ENCODE results near the gene THOP1. TPM values are rescaled to one million over a fixed set of nuclear protein-coding genes. Genes with fewer than 3 reads are reported as not detected.

Gene THOP1
- polyA plus RNA-seq, 1 donor from 2014 or later, result 54.4 TPM

DNA sequence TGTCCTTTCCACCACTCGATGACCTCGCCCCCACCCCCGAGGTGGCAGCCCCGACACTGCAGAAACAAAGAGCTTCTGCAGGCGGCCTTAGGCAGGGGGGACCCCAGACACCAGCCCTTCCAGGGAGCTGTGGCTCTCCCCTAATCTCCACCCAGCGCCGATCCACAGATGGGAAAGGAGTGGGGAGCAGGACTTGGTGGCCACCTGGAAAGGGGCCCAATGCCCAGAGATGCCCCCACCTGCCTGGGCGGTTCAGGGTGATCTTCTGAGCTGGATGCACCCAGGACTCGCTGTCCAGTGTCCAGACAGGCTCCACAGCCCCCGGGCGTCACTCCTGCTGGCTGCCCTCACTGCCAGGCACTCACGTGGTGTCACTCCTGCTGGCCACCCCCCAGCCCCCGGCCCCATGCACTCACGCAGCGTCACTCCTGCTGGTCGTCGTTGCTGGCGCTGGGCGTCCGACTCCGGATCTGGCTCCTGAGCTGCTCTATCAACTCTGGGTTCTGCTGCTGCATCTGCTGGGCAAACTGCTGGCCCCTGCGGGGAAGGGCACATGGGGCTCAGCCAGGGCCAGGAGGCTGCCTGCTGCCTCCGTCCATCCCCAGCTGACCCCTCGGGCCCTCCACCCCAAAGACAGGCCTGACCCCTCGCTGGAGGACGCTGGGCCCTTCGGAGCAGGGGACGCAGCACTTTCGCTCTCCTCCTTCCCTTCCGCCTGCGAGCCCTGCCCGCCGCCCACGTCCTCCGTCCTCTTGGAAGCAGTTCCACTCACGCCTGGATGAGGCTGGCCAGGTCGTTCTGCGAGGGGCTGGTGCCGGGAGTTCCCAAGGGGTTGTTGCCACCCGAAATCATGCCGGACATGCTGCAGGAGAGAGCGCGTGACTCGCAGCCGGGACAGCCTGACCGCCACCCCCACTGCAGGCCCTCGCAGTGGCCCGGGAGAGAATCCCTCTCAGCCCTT, 28.1 kb upstream of the THOP1 start:
- H3K27ac Mint-ChIP-seq, result peak overlapping the region in 1 of 3 donors; percentile 73
- H3K4me1 Mint-ChIP-seq, result peaks cover 0 to 3% (median 0%) of the 10 kb centered on the region in 3 donors
- H3K9me3 Mint-ChIP-seq, result no peaks in the 10 kb centered on the region
- no peaks in the 10 kb centered on the region for H3K27me3 Mint-ChIP-seq
- no peak overlapping the region for H3K4me3 Mint-ChIP-seq
- peaks cover 3% of the 10 kb centered on the region for H3K36me3 Mint-ChIP-seq

DNA sequence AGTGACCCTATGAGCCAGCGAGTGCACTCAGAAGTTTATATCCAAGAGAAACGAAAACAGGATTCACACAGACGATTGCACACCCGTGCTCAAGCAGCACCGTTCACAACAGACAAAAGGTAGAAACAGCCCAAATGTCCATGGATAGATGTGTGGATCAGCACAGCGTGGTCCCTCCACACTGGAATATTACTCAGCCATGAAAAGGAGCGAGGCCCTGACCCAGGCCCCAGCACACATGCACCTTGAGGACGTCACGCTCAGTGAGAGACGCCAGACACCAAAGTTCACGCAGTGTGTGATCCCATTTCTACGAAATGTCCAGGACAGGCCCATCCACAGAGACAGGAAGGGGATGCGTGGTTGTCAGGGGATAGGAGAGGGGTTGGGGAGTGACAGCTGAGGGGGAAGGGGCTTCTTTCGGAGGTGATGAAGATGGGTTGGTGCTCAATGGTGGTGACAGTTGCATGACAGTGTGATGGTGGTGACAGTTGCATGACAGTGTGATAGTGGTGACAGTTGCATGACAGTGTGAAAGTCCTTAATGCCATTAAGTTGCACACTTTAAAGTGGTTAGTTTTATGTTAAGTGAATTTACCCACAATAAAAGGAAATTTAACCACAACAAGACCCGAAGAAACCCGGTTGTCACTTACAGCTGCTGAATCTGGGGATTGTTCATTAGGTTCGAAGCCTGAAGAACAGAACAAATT, 26.5 kb upstream of the THOP1 start:
- peaks cover 0 to 3% (median 0%) of the 10 kb centered on the region in 3 donors for H3K4me1 Mint-ChIP-seq

DNA sequence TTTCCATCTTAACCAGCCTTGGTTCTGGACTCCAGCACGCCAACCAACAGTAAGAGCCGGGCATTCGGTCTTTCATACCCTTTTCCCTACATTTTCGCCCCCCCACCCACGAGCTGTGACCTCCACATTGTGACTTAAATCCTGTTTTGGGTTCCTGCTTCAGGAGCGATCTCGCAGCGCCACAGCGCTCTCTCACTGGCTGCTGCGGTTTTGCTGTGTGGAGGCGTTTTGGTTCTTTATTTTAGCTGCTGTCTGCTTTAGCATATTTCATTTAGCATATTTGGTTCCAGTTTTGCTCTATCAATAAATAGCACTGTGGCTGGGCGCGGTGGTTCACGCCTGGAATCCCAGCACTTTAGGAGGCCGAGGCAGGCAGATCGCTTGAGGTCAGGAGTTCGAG, 25.9 kb upstream of the THOP1 start:
- peaks cover 0 to 3% (median 0%) of the 10 kb centered on the region in 3 donors for H3K4me1 Mint-ChIP-seq
- no peaks in the 10 kb centered on the region for H3K27me3 Mint-ChIP-seq
- peak overlapping the region; percentile 63 to 81 (median 71) for H3K27ac Mint-ChIP-seq
- peaks cover 3% of the 10 kb centered on the region for H3K36me3 Mint-ChIP-seq
- peak overlapping the region in 1 of 4 donors; percentile 63 for H3K4me3 Mint-ChIP-seq
- H3K9me3 Mint-ChIP-seq, result no peaks in the 10 kb centered on the region

More for the DNA sequence above, 26.5 kb upstream of the THOP1 start:
- H3K4me3 Mint-ChIP-seq, result no peak overlapping the region
- H3K27ac Mint-ChIP-seq, result peak overlapping the region; percentile 39 to 71 (median 63)
- H3K9me3 Mint-ChIP-seq, result no peaks in the 10 kb centered on the region
- peaks cover 3% of the 10 kb centered on the region for H3K36me3 Mint-ChIP-seq
- no peaks in the 10 kb centered on the region for H3K27me3 Mint-ChIP-seq

DNA sequence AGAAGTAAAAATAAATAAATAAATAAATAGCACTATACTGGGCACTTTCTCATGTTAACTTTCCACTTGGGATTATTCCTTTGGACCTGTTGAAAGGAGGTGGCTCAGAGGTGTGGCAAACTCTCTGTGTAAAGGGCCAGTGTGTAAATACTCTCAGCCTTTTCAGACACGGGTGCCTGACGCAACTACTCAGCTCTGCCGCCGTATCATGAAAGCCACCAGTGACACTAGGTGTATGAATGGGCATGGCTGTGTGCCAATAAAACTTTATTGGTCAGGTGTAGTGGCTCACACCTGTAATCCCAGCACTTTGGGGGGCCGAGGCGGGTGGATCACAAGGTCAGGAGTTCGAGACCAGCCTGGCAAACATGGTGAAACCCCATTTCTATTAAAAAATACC, 25.3 kb upstream of the THOP1 start:
- Mint-ChIP-seq H3K4me3 (no peak overlapping the region), H3K27me3 (no peaks in the 10 kb centered on the region), H3K9me3 (no peaks in the 10 kb centered on the region), H3K27ac (peak overlapping the region in 2 of 3 donors; percentile 71 to 81), H3K36me3 (peaks cover 3% of the 10 kb centered on the region), H3K4me1 (peaks cover 0 to 3% (median 0%) of the 10 kb centered on the region in 3 donors)

DNA sequence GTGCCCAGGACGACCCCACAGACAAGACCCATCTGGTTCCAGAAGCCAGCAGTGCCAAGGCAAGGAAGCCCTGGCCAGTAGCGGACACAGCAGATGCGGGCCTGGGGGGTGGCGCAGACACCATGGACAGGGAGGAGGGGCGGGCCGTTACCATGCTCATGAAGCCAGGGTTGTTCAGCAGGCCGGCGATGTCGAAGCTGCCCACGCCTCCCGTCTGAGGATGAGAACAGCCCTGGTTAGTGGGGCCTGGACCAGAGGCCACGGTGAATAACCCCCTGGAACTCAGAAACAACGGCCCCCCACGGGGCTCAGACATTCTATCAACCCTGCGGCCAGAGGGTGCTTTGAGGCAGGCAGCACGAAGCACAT, 24.0 kb upstream of the THOP1 start:
- Mint-ChIP-seq H3K4me3 (no peak overlapping the region), H3K9me3 (no peaks in the 10 kb centered on the region), H3K4me1 (peaks cover 0 to 3% (median 0%) of the 10 kb centered on the region in 3 donors), H3K27ac (no peak overlapping the region), H3K36me3 (peaks cover 3% of the 10 kb centered on the region), H3K27me3 (no peaks in the 10 kb centered on the region)

DNA sequence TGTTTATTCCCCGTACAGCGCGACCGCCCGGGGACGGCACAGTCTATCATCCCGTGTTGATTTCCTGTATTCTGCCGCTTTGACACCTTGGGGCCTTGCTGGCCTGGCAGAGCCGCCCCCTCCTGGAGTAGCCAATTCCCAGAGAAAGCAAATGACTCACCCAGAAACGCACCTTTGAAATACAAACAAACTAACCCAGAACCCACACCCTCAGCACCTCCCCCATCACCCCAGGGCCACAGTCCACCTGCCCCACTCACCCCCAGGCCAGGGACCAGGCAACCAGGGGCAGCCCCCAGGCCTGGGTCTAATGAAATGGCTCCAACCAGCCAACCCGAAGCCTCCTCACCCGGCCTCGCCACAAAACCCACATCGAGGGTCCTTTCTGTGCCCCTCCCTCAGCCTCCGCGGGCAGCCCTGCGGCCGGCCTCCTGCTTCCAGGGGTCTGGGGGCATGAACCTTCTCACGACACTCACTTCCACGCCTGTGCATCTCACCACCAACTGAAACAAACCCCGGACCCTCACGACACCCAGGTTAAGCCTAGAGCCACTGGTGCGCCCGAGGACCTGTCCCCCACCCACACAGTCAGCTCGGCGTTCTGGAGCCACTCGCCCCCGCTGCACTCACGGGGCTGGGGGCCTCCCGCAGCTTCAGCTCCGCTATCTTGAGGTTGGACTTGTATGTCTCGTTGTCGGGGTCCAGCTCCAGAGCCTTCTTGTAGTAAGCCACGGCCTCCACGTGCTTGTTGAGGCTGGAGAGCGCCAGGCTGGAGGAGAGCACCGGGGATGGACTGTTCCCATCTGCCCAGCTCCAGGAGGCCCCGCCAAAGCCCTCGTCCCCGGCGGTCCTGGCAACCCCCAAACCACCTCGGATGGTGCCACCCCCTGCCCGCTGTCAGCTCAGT, 23.2 kb upstream of the THOP1 start:
- H3K27ac Mint-ChIP-seq, result no peak overlapping the region
- peaks cover 3% of the 10 kb centered on the region for H3K36me3 Mint-ChIP-seq
- peaks cover 0 to 3% (median 0%) of the 10 kb centered on the region in 3 donors for H3K4me1 Mint-ChIP-seq
- no peak overlapping the region for H3K4me3 Mint-ChIP-seq
- no peaks in the 10 kb centered on the region for H3K27me3 Mint-ChIP-seq
- no peaks in the 10 kb centered on the region for H3K9me3 Mint-ChIP-seq

DNA sequence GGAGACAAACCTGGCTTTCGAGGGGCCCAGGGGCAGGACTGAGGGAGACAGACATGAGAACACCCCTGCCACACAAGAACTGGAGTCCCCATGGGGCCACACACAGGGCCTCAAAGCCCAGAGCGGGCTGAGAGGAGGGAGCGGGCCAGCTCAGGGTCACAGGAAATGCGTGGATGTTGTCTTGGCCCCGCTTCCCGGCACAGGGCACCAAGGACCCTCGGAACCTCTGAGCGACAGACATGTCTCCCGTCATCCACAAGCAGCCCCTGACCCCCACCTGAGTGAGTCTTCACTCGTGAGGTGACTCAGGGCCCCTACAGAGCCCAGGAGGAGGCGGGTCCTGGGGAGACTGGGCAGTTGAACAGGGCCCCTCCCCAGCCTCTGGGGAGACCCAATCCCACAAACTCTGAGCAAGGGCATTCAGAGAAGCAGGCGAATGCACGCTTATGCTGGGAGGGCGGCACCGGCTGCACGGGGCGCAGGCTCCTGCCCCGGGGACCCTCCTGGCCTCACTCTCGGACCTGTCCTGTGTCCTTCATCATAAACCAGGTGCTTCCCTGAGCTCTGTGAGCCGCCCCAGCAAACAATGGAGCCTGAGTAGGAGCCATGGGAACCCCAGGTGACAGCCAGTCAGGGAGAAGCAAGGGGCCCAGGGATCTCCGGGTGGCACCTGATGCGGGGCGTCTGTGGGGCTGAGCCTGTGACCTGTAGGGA, 22.4 kb upstream of the THOP1 start:
- H3K4me1 Mint-ChIP-seq, result peaks cover 0 to 3% (median 0%) of the 10 kb centered on the region in 3 donors
- no peaks in the 10 kb centered on the region for H3K27me3 Mint-ChIP-seq
- no peak overlapping the region for H3K4me3 Mint-ChIP-seq
- H3K27ac Mint-ChIP-seq, result no peak overlapping the region
- no peaks in the 10 kb centered on the region for H3K9me3 Mint-ChIP-seq
- peaks cover 3% of the 10 kb centered on the region for H3K36me3 Mint-ChIP-seq

DNA sequence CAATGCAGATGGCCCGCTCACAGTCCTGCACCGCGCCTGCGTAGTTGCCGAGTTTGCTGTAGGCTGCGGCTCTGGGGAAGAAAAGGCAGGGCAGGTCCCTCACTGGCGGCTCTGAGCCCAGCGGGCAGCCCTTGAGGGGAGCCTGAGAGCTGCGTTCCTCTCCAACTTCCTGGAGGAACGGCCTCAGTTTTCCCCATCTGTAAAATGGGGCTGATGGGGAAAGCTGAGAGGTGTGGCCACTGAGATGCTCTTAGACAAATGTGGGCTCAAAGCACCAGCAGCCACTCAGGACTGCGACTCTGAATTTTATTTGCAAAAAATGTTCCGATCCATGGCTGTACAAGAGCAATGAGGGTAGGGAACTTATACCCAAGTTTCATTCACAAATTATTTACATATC, 21.6 kb upstream of the THOP1 start:
- Mint-ChIP-seq H3K27me3 (no peaks in the 10 kb centered on the region), H3K4me1 (peaks cover 0 to 3% (median 2%) of the 10 kb centered on the region in 3 donors), H3K36me3 (peaks cover 2% of the 10 kb centered on the region), H3K4me3 (no peak overlapping the region), H3K27ac (no peak overlapping the region), H3K9me3 (no peaks in the 10 kb centered on the region)

DNA sequence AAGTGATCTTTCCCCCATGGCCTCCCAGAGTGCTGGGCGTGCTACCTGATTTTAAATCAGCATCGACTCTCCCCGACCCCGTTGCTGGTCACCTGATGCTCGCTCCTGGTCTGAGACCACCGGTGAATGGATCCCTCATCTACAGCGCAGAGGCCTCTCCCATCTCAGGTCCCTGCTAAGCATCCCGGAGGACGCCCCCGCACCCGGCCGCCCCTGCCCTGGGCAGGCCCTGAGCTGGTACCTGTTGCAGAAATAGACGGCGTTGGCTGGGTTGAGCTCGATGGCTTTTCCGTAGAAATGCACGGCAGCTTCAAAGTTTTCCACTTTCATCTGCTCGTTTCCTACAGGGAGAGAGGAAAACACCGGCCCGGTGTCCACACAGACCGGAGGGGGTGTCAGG, 20.4 kb upstream of the THOP1 start:
- Mint-ChIP-seq H3K36me3 (no peaks in the 10 kb centered on the region), H3K4me3 (no peak overlapping the region), H3K4me1 (peaks cover 0 to 2% (median 0%) of the 10 kb centered on the region in 3 donors), H3K27ac (no peak overlapping the region), H3K27me3 (no peaks in the 10 kb centered on the region), H3K9me3 (no peaks in the 10 kb centered on the region)

DNA sequence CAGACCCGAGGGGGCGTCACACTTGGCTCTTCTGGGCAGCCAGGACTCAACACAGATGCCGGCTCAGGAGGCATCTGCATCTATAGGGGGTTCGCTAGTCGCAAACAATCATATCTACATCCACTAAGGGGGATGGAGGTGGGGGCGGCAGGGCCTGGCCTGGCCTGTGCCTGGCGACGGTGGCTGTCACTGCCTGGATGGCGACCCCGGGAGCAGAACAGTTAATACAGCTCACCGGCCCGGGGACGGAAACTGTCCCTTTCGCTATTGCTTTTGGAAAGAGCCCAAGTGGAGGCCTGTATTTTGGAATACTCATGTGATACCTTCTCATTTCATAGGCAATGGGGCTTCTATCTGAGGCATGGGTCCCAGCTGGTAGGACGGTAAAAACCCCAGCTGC, 19.9 kb upstream of the THOP1 start:
- H3K36me3 Mint-ChIP-seq, result no peaks in the 10 kb centered on the region
- no peaks in the 10 kb centered on the region for H3K27me3 Mint-ChIP-seq
- no peaks in the 10 kb centered on the region for H3K9me3 Mint-ChIP-seq
- no peak overlapping the region for H3K27ac Mint-ChIP-seq
- H3K4me1 Mint-ChIP-seq, result peaks cover 0 to 2% (median 0%) of the 10 kb centered on the region in 3 donors
- no peak overlapping the region for H3K4me3 Mint-ChIP-seq

DNA sequence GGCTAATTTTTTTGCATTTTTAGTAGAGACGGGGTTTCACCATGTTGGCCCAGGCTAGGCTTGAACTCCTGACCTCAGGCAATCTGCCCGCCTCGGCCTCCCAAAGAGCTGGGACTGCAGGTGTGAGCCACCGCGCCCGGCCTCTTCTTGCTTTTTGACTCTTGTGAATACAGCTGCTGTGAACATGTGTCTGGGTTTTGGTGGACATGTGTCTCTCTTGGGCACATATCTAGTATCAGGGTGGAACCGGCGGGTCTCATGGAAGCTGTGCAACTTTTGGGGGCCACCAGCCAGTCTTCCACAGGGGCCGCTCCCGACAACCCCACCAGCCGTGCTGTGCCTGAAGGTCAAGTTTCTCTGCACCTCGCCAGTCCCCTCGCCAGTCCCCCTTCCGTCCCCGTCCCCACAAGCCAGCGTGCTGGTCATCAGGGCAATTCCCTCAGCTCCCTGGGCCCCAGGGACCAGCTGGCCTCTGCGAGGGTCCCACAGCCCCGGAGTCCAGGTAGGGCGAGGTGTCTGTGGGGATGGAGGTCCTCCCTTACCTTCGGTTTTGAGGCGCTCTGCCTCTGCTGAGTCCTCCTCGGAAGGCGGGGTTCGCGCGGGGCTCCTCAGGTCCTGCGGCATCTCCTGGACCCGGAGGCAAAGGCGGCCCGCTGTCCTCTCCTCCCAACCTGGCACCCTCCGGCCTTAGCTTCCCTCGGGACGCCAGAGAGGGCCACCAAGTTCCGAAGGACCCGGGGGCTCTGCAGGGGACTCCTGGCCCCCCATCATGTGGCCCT, 18.5 kb upstream of the THOP1 start:
- H3K36me3 Mint-ChIP-seq, result no peaks in the 10 kb centered on the region
- H3K9me3 Mint-ChIP-seq, result no peaks in the 10 kb centered on the region
- H3K27me3 Mint-ChIP-seq, result no peaks in the 10 kb centered on the region
- H3K4me1 Mint-ChIP-seq, result peaks cover 0 to 2% (median 0%) of the 10 kb centered on the region in 3 donors
- peak overlapping the region in 1 of 3 donors; percentile 31 for H3K27ac Mint-ChIP-seq
- H3K4me3 Mint-ChIP-seq, result no peak overlapping the region

DNA sequence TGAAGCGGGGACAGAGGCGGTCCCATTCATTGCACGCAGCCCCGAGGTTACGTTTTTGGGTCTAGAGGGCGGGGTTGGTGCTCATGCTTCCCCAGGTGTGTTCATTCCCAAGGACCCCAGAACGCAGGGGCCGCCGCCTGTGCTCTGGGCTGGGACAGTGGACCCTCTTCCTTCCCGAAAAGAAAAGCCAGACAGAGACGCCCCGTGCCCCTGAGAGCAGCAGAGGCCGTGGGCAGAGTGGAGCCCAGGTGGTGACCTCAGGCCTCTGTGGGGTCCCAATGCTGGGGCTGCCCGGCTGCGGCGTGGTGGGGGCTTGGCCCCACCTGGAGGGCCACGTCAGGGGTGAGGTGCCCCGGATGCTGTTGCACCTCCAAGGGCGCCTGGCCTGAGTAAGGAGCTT, 17.6 kb upstream of the THOP1 start:
- H3K4me1 Mint-ChIP-seq, result peaks cover 0 to 3% (median 2%) of the 10 kb centered on the region in 3 donors
- no peaks in the 10 kb centered on the region for H3K9me3 Mint-ChIP-seq
- no peak overlapping the region for H3K27ac Mint-ChIP-seq
- no peaks in the 10 kb centered on the region for H3K27me3 Mint-ChIP-seq
- peaks cover 2% of the 10 kb centered on the region for H3K36me3 Mint-ChIP-seq
- H3K4me3 Mint-ChIP-seq, result no peak overlapping the region

DNA sequence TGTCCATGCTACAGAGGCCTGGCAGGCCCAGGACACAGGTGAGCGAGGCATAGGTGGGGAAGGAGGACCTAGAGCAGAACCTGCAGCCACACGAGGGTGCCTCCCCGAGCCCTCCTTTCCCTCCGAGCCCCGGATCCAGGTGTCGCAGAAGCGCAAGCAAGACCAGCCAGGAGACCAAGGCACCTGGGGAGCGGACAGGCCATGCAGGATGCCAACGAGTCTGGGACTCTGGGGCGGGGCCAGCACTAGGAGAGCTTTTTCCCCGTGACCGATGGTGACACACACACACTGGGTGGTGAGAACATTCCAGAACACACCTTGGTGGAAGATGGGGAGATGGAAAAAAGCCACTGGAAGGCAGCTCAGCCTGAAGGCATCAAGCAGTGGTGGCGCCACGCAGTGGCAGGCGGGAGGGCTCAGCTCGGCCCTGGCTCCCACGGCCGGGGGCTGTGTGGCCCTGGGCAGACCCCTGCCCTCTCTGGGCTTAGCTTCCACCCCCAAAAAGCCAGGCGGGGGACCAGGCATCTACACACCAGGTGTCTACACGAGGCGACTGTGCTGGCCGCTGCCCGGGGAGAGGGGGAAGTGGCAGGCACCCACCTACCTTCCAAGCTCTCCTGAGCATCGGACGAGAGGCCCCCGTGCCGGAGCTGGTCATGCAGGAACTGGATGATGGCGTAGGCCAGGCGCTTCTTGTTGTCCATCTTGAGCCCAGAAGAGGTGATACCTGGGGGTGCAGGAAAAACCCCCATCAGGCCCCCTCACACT, 16.8 kb upstream of the THOP1 start:
- peaks cover 2% of the 10 kb centered on the region for H3K36me3 Mint-ChIP-seq
- H3K27ac Mint-ChIP-seq, result no peak overlapping the region
- H3K9me3 Mint-ChIP-seq, result no peaks in the 10 kb centered on the region
- no peaks in the 10 kb centered on the region for H3K27me3 Mint-ChIP-seq
- no peak overlapping the region for H3K4me3 Mint-ChIP-seq
- peaks cover 0 to 3% (median 2%) of the 10 kb centered on the region in 3 donors for H3K4me1 Mint-ChIP-seq

Data from IgD-negative memory B cell (primary cell).